HG03045 (cell line): ENCODE results near the gene COL4A1.
"Not testable (repeated sequence)": the region's sequence is repeated elsewhere in the genome, so short reads cannot be mapped to it uniquely, and the experiment has no call there.

Source experiments
- ATAC-seq: cut with Tn5 transposase; IDR thresholded peaks from one replicate; pipeline ENCODE4 v1.9.1; 2021; ENCODE audit warnings: mild to moderate bottlenecking, moderate library complexity; ENCODE audit not compliant: unreplicated experiment

The COL4A1 gene

GRCh38 chr13:110125613-110126272 is 181.2 kb downstream of the COL4A1 start:
- ATAC-seq: no peak

- no peak for ATAC-seq
Observed at GRCh38 chr13:110125157-110125556, 181.8 kb downstream of the COL4A1 start.

- ATAC-seq: no peak
Observed at GRCh38 chr13:110124201-110124940, 182.6 kb downstream of the COL4A1 start.

GRCh38 chr13:110123041-110123809 is 183.7 kb downstream of the COL4A1 start:
- no peak for ATAC-seq

GRCh38 chr13:110121422-110122083 is 185.4 kb downstream of the COL4A1 start:
- no peak for ATAC-seq

GRCh38 chr13:110119935-110120905 is 186.7 kb downstream of the COL4A1 start:
- no peak for ATAC-seq

- no peak for ATAC-seq
Observed at GRCh38 chr13:110118106-110118505, 188.9 kb downstream of the COL4A1 start.

- peak; percentile 55 for ATAC-seq
Observed at GRCh38 chr13:110116072-110116487, 190.9 kb downstream of the COL4A1 start.

GRCh38 chr13:110115591-110115990 is 191.4 kb downstream of the COL4A1 start:
- ATAC-seq: no peak

- ATAC-seq: no peak
Observed at GRCh38 chr13:110114316-110114715, 192.6 kb downstream of the COL4A1 start.

GRCh38 chr13:110113284-110113764 is 193.6 kb downstream of the COL4A1 start:
- no peak for ATAC-seq

- not testable (repeated sequence) for ATAC-seq
Observed at GRCh38 chr13:110112379-110112778, 194.6 kb downstream of the COL4A1 start.

GRCh38 chr13:110110783-110111182 is 196.2 kb downstream of the COL4A1 start:
- no peak for ATAC-seq

- ATAC-seq: no peak
Observed at GRCh38 chr13:110109910-110110309, 197.0 kb downstream of the COL4A1 start.

GRCh38 chr13:110109140-110109783 is 197.7 kb downstream of the COL4A1 start:
- no peak for ATAC-seq

- ATAC-seq: no peak
Observed at GRCh38 chr13:110108348-110109139, 198.4 kb downstream of the COL4A1 start.

- no peak for ATAC-seq
Observed at GRCh38 chr13:110107568-110108347, 199.2 kb downstream of the COL4A1 start.

GRCh38 chr13:110106726-110107125 is 200.2 kb downstream of the COL4A1 start:
- no peak for ATAC-seq
